ENCODE results near the gene MRTFA. TPM values are rescaled to one million over a fixed set of nuclear protein-coding genes. Genes with fewer than 3 reads are reported as not detected.

The MRTFA gene
- total RNA-seq, 1 donor = 34.0 TPM

DNA sequence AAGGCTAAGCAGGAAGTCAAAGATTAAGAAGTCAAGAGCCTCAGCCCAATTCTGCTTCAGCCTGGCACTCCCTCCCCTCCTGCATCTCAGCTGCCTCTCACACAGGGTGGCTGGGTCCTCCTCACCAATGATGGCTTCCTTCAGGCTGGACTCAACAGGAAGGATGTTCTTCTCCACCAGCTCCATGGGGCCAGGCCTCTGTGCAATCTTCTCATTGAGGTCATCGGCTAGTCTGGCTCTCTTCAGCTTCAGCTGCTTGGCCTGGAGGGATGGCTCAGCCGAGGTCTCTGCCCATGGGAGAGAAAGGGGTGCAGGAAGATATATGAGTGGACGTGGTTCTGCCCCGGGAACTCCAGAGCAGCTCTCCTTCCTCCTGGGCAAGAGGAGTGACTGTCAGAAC lies 207.0 kb downstream of the MRTFA start:
- Histone ChIP-seq H3K4me3 (ENCODE audit: insufficient read depth, low read length) (no peak overlapping the region), H3K4me1 (ENCODE audit: insufficient read depth, low read length) (no peaks in the 10 kb centered on the region), H2AFZ (ENCODE audit: low read length) (no peak overlapping the region), H4K20me1 (ENCODE audit: insufficient read depth, low read length) (peaks cover 18% of the 10 kb centered on the region), H3K36me3 (ENCODE audit: insufficient read depth, low read length) (peaks cover 49% of the 10 kb centered on the region), H3K4me2 (ENCODE audit: insufficient read depth, low read length) (no peak overlapping the region), H3K27ac (ENCODE audit: low read depth, low read length) (no peak overlapping the region), H3K9me3 (ENCODE audit: low read depth, low read length) (no peaks in the 10 kb centered on the region), H3K79me2 (ENCODE audit: insufficient read depth, low read length) (peaks cover 17% of the 10 kb centered on the region), H3K27me3 (ENCODE audit: insufficient read depth, low read length) (no peaks in the 10 kb centered on the region)
- peak; percentile 60 for DNase-seq (ENCODE audit: insufficient read length, low spot score, missing footprints)
- TF ChIP-seq, protein P1, sequence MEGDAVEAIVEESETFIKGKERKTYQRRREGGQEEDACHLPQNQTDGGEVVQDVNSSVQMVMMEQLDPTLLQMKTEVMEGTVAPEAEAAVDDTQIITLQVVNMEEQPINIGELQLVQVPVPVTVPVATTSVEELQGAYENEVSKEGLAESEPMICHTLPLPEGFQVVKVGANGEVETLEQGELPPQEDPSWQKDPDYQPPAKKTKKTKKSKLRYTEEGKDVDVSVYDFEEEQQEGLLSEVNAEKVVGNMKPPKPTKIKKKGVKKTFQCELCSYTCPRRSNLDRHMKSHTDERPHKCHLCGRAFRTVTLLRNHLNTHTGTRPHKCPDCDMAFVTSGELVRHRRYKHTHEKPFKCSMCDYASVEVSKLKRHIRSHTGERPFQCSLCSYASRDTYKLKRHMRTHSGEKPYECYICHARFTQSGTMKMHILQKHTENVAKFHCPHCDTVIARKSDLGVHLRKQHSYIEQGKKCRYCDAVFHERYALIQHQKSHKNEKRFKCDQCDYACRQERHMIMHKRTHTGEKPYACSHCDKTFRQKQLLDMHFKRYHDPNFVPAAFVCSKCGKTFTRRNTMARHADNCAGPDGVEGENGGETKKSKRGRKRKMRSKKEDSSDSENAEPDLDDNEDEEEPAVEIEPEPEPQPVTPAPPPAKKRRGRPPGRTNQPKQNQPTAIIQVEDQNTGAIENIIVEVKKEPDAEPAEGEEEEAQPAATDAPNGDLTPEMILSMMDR (IDR thresholded peaks at IDR 0.05; ENCODE audit: extremely low read depth, low read depth, low read length) = no peak

DNA sequence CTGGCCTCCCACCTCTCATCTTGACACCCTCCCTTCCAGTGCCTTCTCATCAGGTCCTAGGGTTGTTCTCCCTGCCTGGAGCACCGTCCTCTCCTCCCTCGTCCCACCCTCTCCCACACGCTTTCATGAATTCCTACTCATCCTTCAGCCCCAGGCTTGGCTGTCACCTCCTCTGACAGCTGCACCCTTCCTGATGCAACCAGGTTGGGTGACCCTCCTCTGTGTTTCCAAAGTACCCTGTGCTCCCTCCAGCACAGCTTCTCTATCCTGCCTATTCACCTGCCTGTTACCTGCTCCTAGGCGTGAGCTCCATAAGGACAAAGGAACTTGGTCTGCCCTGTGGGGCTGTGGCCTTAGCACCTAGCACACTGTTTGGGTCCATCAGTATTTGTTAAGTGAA lies 207.7 kb downstream of the MRTFA start:
- peaks cover 24% of the 10 kb centered on the region for H4K20me1 ChIP-seq (ENCODE audit: insufficient read depth, low read length)
- H2AFZ ChIP-seq (ENCODE audit: low read length) = no peak overlapping the region
- no peak overlapping the region for H3K4me2 ChIP-seq (ENCODE audit: insufficient read depth, low read length)
- no peak overlapping the region for H3K27ac ChIP-seq (ENCODE audit: low read depth, low read length)
- no peak overlapping the region for H3K4me3 ChIP-seq (ENCODE audit: insufficient read depth, low read length)
- H3K36me3 ChIP-seq (ENCODE audit: insufficient read depth, low read length) = peaks cover 54% of the 10 kb centered on the region
- DNase-seq (ENCODE audit: insufficient read length, low spot score, missing footprints) = no peak
- TF ChIP-seq, protein P1 (IDR thresholded peaks at IDR 0.05; ENCODE audit: extremely low read depth, low read depth, low read length) = no peak
- H3K9me3 ChIP-seq (ENCODE audit: low read depth, low read length) = no peaks in the 10 kb centered on the region
- peaks cover 17% of the 10 kb centered on the region for H3K79me2 ChIP-seq (ENCODE audit: insufficient read depth, low read length)
- no peaks in the 10 kb centered on the region for H3K4me1 ChIP-seq (ENCODE audit: insufficient read depth, low read length)
- no peaks in the 10 kb centered on the region for H3K27me3 ChIP-seq (ENCODE audit: insufficient read depth, low read length)

DNA sequence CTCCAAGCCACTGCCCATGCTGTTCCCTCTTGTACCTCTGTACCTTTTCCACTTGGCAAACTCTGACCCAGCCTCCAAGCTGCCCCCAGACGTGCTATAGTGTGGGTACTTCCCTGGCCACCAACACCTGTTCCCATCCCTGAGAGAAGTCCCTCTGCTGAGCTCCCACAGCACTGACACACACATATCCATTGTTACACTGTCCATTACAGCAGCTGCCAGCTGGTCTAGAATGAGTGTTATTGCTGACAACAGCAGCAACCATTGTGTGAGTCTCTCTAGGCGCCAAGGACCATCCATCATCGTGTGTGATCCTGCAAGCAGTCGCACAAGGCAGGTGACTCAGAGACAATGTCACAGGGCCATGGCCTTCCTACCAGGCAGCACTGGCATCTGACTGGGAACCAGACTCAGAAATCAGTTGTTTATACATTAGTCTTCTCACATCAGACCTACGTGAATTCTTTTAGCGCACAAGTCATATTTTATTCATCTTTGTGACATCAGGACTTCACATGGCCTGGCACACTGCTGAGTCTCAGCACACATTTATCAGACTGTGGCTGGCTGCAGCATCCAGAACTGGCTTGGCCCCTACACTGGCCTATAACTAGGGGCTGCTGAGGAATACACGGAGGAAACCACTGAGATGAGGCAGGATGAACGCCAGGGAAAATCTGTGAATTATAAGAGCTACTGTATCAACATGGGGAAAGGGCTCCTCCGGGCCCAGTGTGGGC lies 209.8 kb downstream of the MRTFA start:
- Histone ChIP-seq H3K9me3 (ENCODE audit: low read depth, low read length) (no peaks in the 10 kb centered on the region), H3K4me1 (ENCODE audit: insufficient read depth, low read length) (no peaks in the 10 kb centered on the region), H4K20me1 (ENCODE audit: insufficient read depth, low read length) (peaks cover 28% of the 10 kb centered on the region), H3K36me3 (ENCODE audit: insufficient read depth, low read length) (peaks cover 69% of the 10 kb centered on the region), H3K27me3 (ENCODE audit: insufficient read depth, low read length) (no peaks in the 10 kb centered on the region), H3K4me2 (ENCODE audit: insufficient read depth, low read length) (no peak overlapping the region), H3K4me3 (ENCODE audit: insufficient read depth, low read length) (no peak overlapping the region), H2AFZ (ENCODE audit: low read length) (no peak overlapping the region), H3K79me2 (ENCODE audit: insufficient read depth, low read length) (peaks cover 13% of the 10 kb centered on the region), H3K27ac (ENCODE audit: low read depth, low read length) (peak overlapping the region; percentile 30)
- TF ChIP-seq, protein P1 (IDR thresholded peaks at IDR 0.05; ENCODE audit: extremely low read depth, low read depth, low read length) = no peak
- DNase-seq (ENCODE audit: insufficient read length, low spot score, missing footprints) = peak; percentile 54

DNA sequence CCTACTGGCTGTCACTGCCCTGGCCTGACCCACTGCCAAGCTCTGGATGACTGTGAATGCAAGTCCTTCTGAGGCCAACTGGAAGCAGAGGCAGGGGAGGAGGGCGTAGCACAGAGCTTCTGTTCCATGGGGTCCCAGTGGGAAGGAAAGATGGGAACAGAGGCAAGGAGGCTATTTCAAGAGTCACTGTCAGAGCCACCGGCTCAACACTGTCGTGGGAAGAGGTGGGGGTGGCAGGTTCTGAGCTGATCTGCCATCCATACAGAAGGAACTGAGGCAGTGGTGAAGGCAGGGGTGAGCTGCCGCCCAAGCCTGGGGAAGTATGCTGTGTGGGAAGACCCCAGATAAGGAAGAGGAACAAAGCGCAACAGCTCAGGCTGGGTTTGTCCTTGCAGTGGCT lies 211.4 kb downstream of the MRTFA start:
- peaks cover 26% of the 10 kb centered on the region for H4K20me1 ChIP-seq (ENCODE audit: insufficient read depth, low read length)
- peaks cover 81% of the 10 kb centered on the region for H3K36me3 ChIP-seq (ENCODE audit: insufficient read depth, low read length)
- no peaks in the 10 kb centered on the region for H3K4me1 ChIP-seq (ENCODE audit: insufficient read depth, low read length)
- no peaks in the 10 kb centered on the region for H3K27me3 ChIP-seq (ENCODE audit: insufficient read depth, low read length)
- no peak overlapping the region for H3K4me2 ChIP-seq (ENCODE audit: insufficient read depth, low read length)
- H3K79me2 ChIP-seq (ENCODE audit: insufficient read depth, low read length) = peaks cover 8% of the 10 kb centered on the region
- no peak overlapping the region for H3K27ac ChIP-seq (ENCODE audit: low read depth, low read length)
- TF ChIP-seq, protein P1 (IDR thresholded peaks at IDR 0.05; ENCODE audit: extremely low read depth, low read depth, low read length) = no peak
- H2AFZ ChIP-seq (ENCODE audit: low read length) = no peak overlapping the region
- no peaks in the 10 kb centered on the region for H3K9me3 ChIP-seq (ENCODE audit: low read depth, low read length)
- peak; percentile 23 for DNase-seq (ENCODE audit: insufficient read length, low spot score, missing footprints)
- H3K4me3 ChIP-seq (ENCODE audit: insufficient read depth, low read length) = no peak overlapping the region

All from osteoblast (primary cell).